Sigmoid colon (tissue), 7 donors: ENCODE measurements around the gene ZDHHC21. TPM values are rescaled to one million over a fixed set of nuclear protein-coding genes. Genes with fewer than 3 reads are reported as not detected.

Experiments
- DNase-seq: peaks from one replicate; pipeline ENCODE4 v3.0.0-alpha.2; 2019
- H3K27ac ChIP-seq, 4 donors: fragments of 200-600 bp; sonication (generic); one replicate each; pipeline ENCODE4 v1.5.1; 2016 to 2019; ENCODE audit warnings: mild to moderate bottlenecking in 1 of 4
- H3K27me3 ChIP-seq, 3 donors: fragments of 200-600 bp; sonication (generic); one replicate each; pipeline ENCODE4 v1.5.1; 2019; ENCODE audit warnings: mild to moderate bottlenecking in 1 of 3
- H3K36me3 ChIP-seq, 4 donors: fragments of 200-600 bp; sonication (generic); one replicate each; pipeline ENCODE4 v1.5.1; 2016 to 2019
- H3K4me1 ChIP-seq, 4 donors: fragments of 200-600 bp; sonication (generic); one replicate each; pipeline ENCODE4 v1.5.1; 2017 to 2019
- H3K4me3 ChIP-seq, 4 donors: fragments of 200-600 bp; sonication (generic); one replicate each; pipeline ENCODE4 v1.5.1; 2017 to 2019; ENCODE audit warnings: mild to moderate bottlenecking in 2 of 4, moderate library complexity in 1 of 4
- H3K9me3 ChIP-seq, 4 donors: fragments of 200-600 bp in 3 of 4; sonication (generic) in 3 of 4; one replicate each; pipeline versions ENCODE4 v1.5.1 to v1.6.1; 2013 to 2019
- CTCF ChIP-seq, 4 experiments: fragments of 450-650 bp in 3 of 4; fragments of 200-600 bp in 1 of 4; IDR thresholded peaks; one replicate each; pipeline ENCODE4 v1.5.1; 2016 to 2019; ENCODE audit warnings: antibody characterized with exemption in 4 of 4, mild to moderate bottlenecking in 3 of 4, moderate library complexity in 2 of 4
- EP300 ChIP-seq, 4 donors: sonication (generic); formaldehyde crosslinking; IDR thresholded peaks; one replicate each; pipeline ENCODE4 v1.6.1; 2017; ENCODE audit warnings: antibody characterized with exemption in 4 of 4
- POLR2A ChIP-seq, 2 donors: fragments of 450-650 bp; IDR thresholded peaks; one replicate each; pipeline ENCODE4 v1.6.1; 2016; ENCODE audit warnings: antibody characterized with exemption in 2 of 2, mild to moderate bottlenecking in 2 of 2, moderate library complexity in 2 of 2
- POLR2AphosphoS5 ChIP-seq, 4 donors: sonication (generic); formaldehyde crosslinking; IDR thresholded peaks; one replicate each; pipeline ENCODE4 v1.6.1; 2017; ENCODE audit warnings: antibody characterized with exemption in 4 of 4
- WGBS, 2 donors: extraction: QIAGEN DNeasy Blood & Tissue Kit; methylation state at CpG; one replicate each; pipeline ENCODE4 v1.1.7; 2013; 5-methylcytosine and 5-hydroxymethylcytosine counted together
- intact Hi-C: fragments of 100-400 bp; cut with DNase I; formaldehyde crosslinking; loops from one replicate; pipeline ENCODE4 v1.15.1; 2023
- polyA plus RNA-seq, 3 donors: library from polyadenylated mRNA; stranded (reverse); fragments of 200-250 nt; gene quantifications; one replicate each; pipeline ENCODE4 v1.2.3, GENCODE V29; 2013
- total RNA-seq, 4 donors: library from RNA; depleted of rRNA; stranded (reverse); fragments of >200 nt; gene quantifications; one replicate each; pipeline ENCODE4 v1.1.0, GENCODE V29; 2016
- donor health status: healthy with polysubstance abuse.
- donor health status: Bipolar disorder and iron deficiency.
- donor health status: healthy.

Gene ZDHHC21
- total and polyA plus RNA-seq, 7 donors, result 3.0 to 34.9 (median 14.1) TPM

GRCh38 chr9:14704281-14704680, 11.0 kb upstream of the ZDHHC21 start:
- Histone ChIP-seq H3K27me3 (no peaks in the 10 kb centered on the region), H3K4me3 (no peak overlapping the region), H3K36me3 (no peaks in the 10 kb centered on the region), H3K4me1 (no peaks in the 10 kb centered on the region), H3K9me3 (peaks cover 0 to 14% (median 2%) of the 10 kb centered on the region in 4 donors), H3K27ac (no peak overlapping the region)
- no peak for DNase-seq
- WGBS, 2 donors, result 85 to 92% methylated on average over 3 of the region's 3 CpGs
- TF ChIP-seq POLR2AphosphoS5 (IDR thresholded peaks at IDR 0.05), result no peak
- intact Hi-C loops, result no loop called here

DNA sequence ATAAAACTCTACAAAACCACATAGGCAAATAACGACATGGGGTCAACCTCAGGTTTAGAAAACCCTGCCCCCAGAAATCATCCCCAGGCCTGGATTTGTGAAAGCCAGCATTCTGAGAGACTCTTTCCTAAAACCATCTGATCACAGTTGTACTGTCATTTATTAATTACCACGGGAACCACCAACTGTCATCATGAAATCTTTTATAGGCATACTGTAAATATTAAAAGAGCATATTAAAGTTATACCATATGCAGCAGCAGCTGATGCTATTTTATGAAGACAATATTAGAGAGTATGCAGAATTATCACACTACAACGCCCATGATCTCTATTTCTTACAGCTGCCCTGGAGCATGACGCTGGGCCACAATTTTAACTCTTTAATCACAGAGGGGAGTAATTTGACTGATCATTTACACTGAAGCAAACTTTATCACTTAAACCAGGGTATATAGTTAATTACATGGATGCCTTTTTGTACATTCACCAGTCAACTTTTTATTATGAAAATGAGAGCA, 9.0 kb upstream of the ZDHHC21 start:
- TF ChIP-seq CTCF (IDR thresholded peaks at IDR 0.05) (no peak), POLR2A (IDR thresholded peaks at IDR 0.05) (no peak), EP300 (IDR thresholded peaks at IDR 0.05) (no peak), POLR2AphosphoS5 (IDR thresholded peaks at IDR 0.05) (no peak)
- intact Hi-C loops, result no loop called here
- H3K27me3 ChIP-seq, result no peaks in the 10 kb centered on the region
- no peak for DNase-seq
- peaks cover 0 to 14% (median 2%) of the 10 kb centered on the region in 4 donors for H3K9me3 ChIP-seq
- 50 to 71% methylated on average over 4 of the region's 4 CpGs for WGBS, 2 donors
- H3K4me3 ChIP-seq, result no peak overlapping the region
- H3K27ac ChIP-seq, result no peak overlapping the region
- H3K36me3 ChIP-seq, result no peaks in the 10 kb centered on the region
- no peaks in the 10 kb centered on the region for H3K4me1 ChIP-seq

- H3K27me3 ChIP-seq, result no peaks in the 10 kb centered on the region
- WGBS, 2 donors, result 2% methylated on average over 34 to 35 of the region's 35 CpGs
- H3K27ac ChIP-seq, result peak overlapping the region; percentile 46 to 69 (median 66)
- intact Hi-C loops, result no loop called here
- peaks cover 0 to 19% (median 10%) of the 10 kb centered on the region in 4 donors for H3K4me1 ChIP-seq
- H3K4me3 ChIP-seq, result peak overlapping the region; percentile 86 to 99 (median 88)
- peaks cover 0 to 26% (median 0%) of the 10 kb centered on the region in 4 donors for H3K36me3 ChIP-seq
- no peaks in the 10 kb centered on the region for H3K9me3 ChIP-seq
- TF ChIP-seq EP300 (IDR thresholded peaks at IDR 0.05) (no peak), POLR2AphosphoS5 (IDR thresholded peaks at IDR 0.05) (no peak), POLR2A (IDR thresholded peaks at IDR 0.05) (no peak)
- DNase-seq, result no peak
Observed at GRCh38 chr9:14692470-14693250, 572 bp downstream of the ZDHHC21 start.

DNA sequence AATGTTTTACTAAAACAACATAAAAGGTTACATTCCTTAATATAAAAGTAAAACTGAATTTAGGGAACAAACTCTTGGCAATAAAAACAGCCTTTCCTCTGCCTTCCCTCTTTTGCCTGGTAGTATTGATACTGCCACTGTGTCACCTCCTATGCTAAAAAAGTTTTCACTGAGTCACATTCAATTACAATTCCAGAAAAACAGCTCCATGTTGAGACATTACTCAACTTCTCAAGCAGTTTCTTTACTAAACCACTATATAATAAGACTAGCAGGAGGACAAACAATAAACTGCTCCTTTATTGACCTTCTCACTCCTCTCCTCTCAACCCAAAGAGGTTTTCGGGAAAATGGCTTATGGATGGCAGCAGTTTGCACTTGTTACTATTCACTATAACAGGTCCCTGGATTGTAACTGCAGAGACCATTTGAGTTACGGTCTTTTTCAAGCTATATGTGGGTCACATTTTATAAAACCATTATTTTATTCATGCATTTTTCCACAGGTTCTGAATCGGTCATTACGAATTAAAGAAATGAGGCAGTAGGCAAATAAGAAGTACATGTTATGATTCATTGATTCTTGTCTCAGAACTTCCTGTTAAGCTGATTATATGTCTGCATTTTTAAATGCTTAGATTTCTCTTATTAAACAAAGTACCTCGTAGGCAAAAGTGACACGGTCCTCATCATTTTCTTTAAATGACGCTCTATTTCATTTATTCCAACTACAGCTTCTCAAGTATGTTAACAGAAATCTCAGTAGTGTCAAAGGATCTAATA, 2.1 kb downstream of the ZDHHC21 start:
- intact Hi-C loops, result no loop called here
- Histone ChIP-seq H3K9me3 (no peaks in the 10 kb centered on the region), H3K4me1 (peaks cover 0 to 19% (median 10%) of the 10 kb centered on the region in 4 donors), H3K27ac (no peak overlapping the region), H3K36me3 (peaks cover 0 to 39% (median 8%) of the 10 kb centered on the region in 4 donors), H3K4me3 (no peak overlapping the region), H3K27me3 (no peaks in the 10 kb centered on the region)
- TF ChIP-seq CTCF (IDR thresholded peaks at IDR 0.05) (no peak), EP300 (IDR thresholded peaks at IDR 0.05) (no peak), POLR2A (IDR thresholded peaks at IDR 0.05) (no peak), POLR2AphosphoS5 (IDR thresholded peaks at IDR 0.05) (no peak)
- 76% methylated on average over 7 of the region's 7 CpGs for WGBS, 2 donors
- DNase-seq, result no peak

- Histone ChIP-seq H3K9me3 (no peaks in the 10 kb centered on the region), H3K27ac (no peak overlapping the region), H3K4me3 (no peak overlapping the region), H3K36me3 (peaks cover 0 to 42% (median 8%) of the 10 kb centered on the region in 4 donors), H3K4me1 (peaks cover 0 to 6% (median 6%) of the 10 kb centered on the region in 4 donors), H3K27me3 (no peaks in the 10 kb centered on the region)
- TF ChIP-seq EP300 (IDR thresholded peaks at IDR 0.05), result no peak
- TF ChIP-seq CTCF (IDR thresholded peaks at IDR 0.05), result no peak
- no peak for TF ChIP-seq POLR2A (IDR thresholded peaks at IDR 0.05)
- no peak for TF ChIP-seq POLR2AphosphoS5 (IDR thresholded peaks at IDR 0.05)
- WGBS, 2 donors, result 92 to 93% methylated on average over 12 of the region's 12 CpGs
- intact Hi-C loops, result no loop called here
- DNase-seq, result no peak
Observed at GRCh38 chr9:14687042-14687719, 6.1 kb downstream of the ZDHHC21 start.
